Activated CD4-positive, alpha-beta T cell treated with anti-CD3 and anti-CD28 coated beads for 4 hours (primary cell): ENCODE results near the gene CREB5.

ENCODE experiments used
- DNase-seq, 2 donors: peaks; one replicate each; pipeline ENCODE4 v3.0.0-alpha.2; 2020

Gene CREB5

DNA sequence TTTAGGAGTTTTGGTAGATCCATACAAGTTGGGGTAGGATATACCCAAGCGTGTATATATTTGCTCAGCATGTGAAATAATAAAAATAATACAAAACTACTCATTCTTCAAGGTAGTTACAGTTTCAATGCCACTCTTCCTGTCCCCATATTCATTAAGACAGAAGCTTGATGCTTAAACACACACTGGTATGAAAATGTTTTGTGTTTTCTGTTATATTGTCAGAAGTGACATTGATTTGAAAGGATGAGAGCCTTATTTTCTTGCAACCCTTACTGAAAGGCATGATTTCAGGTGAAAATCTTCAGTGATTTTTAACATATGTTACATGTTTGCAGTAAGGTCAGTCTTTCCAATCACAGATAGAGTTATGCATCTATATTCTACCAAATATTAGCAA is 312.2 kb downstream of the CREB5 start:
- DNase-seq, result no peak

- no peak for DNase-seq
These were observed 312.8 kb downstream of the CREB5 start for GRCh38 chr7:28725045-28725642.

- no peak for DNase-seq
These were observed 313.6 kb downstream of the CREB5 start for GRCh38 chr7:28725911-28726310.

GRCh38 chr7:28726555-28726954 is 314.2 kb downstream of the CREB5 start:
- DNase-seq, result no peak

- no peak for DNase-seq
These were observed 317.0 kb downstream of the CREB5 start for GRCh38 chr7:28729281-28729680.

- no peak for DNase-seq
These were observed 317.4 kb downstream of the CREB5 start for GRCh38 chr7:28729727-28730126.

DNA sequence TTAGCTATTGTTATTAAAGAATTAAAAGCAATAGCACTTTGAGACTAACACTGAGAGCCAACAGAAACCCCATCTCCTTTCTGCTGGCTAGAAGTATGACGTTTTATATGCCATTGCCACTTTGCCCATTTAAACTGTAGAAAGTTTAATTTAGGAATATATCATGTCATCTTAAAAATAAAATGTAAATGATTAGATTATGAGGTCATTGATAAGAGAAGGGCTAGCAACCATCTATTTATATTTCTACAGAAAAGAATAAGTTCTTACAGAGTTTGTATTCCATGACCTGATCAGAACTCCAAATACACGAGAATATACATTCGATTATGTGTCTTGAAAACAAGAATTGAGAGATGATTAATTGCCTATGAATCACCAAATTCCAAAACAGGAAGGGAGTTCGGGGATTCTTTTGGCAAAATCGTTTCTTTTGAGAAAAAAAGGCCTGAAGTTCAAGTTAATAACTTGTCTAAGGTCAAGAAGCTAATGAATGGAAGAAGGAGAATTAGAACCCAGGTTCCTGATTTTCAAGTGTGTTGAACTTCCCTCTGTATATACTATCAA is 318.9 kb downstream of the CREB5 start:
- no peak for DNase-seq

DNA sequence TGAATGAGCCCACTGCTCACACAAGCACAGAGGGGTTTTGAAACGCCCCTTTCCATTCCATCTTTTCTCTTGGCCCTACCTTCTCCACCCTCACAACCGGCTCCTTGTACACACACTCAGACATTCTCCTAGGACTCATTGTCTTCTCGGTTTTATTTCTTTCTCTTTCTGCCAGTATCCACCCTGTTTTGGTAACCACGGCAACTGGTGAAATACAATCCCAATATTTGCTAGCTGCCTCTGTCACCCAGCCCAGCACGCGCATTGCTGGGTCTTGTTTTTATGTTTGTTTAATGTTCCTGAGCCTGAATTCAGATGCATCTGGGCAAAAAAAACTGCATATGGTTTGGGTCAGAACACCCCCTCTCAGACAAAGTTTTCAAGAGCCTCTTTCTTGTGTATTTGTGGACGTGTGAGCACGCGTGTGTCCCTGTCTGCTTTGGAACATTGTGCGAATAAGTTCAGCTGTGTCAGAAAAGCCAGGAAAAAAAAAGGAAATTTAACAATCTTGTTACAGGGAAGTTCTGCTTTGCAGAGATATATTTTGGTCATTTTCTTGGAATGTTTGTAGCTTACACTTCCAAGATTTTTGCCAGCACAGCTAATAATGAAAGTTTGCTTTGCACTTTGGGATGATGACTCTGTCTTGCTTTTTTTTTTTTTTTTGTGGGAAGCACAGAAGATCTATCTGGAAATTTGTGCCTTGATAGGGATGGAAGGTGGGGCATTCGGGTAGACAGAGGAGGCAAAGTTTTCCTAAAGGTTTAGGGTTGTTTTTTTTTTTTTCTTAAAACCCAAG is 320.0 kb downstream of the CREB5 start:
- DNase-seq, result no peak

- no peak for DNase-seq
These were observed 320.7 kb downstream of the CREB5 start for GRCh38 chr7:28733035-28733434.

GRCh38 chr7:28738412-28738811 is 326.1 kb downstream of the CREB5 start:
- no peak for DNase-seq

- DNase-seq, result no peak
These were observed 326.8 kb downstream of the CREB5 start for GRCh38 chr7:28739128-28739527.

GRCh38 chr7:28739826-28740225 is 327.5 kb downstream of the CREB5 start:
- no peak for DNase-seq

DNA sequence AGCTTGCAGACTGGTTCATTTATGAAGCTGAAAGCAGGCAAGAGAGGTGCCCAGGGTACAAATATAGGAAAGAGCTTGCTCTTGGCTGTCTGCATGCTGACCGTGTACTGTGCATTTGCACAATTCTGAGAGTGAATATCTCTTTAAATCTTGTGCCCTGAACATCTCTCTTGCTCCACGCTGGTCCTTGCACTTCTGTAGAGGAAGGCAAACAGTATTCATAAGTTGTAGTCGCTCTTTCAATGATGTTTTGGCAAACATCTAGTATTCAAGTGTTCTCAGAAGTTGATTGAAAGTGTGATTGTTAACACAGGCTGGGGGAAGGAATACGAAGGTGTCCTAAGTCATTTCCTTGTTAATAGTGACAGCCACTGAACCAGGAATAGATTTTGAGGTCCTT is 332.6 kb downstream of the CREB5 start:
- no peak for DNase-seq

DNA sequence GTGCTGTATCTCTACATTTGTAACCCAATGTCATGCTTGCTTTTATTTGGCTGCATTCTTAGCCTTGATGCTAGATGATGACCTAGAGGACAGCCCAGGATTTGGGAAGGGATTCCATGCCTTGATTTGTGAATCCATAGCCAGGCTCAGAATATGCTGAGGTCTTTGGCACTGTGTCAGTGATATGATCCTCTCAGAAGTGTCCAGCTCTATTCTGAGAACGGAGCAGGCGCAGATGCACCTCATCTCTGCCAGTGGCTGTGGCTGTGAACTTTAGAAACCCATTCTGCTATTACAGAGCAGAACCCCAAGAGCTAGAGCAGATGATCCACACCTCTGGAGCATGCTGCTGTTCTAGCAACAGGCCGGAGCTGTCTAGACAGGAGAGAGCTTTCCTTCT is 333.0 kb downstream of the CREB5 start:
- DNase-seq, result no peak

DNA sequence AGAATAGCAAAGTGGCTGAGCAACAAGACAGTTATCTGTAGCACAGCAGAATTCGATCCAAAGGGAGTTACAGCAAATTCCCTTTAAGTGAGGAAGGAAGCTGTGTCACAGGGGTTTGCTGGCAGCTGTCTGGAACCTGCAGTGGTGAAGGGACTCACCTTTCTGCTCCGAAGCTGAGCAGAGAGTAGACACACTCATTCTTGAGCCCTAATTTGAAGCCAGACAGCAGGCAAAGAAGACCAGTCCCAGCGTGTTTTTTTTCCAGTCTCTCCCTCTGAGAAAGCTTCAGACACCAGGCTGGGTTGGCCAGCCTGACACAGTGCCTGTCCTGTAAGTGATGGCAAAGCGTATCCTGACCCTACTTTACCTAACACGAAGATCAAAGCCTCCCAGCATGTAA is 335.1 kb downstream of the CREB5 start:
- DNase-seq, result no peak

- no peak for DNase-seq
These were observed 335.5 kb downstream of the CREB5 start for GRCh38 chr7:28747854-28748253.

GRCh38 chr7:28748346-28748745 is 336.0 kb downstream of the CREB5 start:
- no peak for DNase-seq

GRCh38 chr7:28748933-28749584 is 336.7 kb downstream of the CREB5 start:
- no peak for DNase-seq

DNA sequence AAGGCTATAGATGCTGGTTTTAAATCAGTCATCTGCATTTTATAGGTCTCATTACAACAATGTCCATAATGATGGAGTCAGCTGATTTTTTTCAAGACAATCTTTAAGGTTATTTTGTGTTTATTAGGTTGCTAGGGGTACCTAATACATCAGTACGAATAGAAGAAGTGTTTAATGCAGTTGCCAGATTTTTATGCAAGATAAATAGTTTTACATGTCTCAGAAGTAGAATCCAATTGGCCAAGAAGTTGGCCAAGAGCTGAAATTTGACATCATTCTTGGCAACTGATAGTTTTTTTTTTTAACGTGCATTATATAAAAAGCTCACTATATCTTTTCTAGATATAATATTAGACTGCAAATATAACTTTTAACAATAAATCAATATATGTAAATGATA is 337.3 kb downstream of the CREB5 start:
- no peak for DNase-seq

DNA sequence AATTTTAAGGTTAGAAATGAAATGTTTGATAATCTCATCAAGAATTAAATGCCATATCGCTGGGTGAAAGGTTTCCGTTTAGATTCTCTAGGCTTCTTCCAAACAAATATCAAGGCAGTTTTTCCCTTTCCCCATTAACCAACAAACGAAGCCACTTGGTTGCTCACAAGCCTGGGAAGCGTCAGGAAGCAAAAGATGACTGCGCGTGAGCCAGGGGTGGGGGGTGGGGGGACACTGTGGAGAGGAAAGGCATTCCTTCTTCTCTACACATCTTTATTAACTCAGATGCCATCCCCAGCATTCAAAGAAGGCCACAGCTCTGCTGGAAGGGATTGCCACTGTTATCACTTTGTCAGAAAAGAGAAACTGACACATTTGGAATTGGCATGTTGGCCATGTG is 338.7 kb downstream of the CREB5 start:
- DNase-seq, result no peak

- no peak for DNase-seq
These were observed 341.3 kb downstream of the CREB5 start for GRCh38 chr7:28753613-28754012.

GRCh38 chr7:28754027-28754426 is 341.7 kb downstream of the CREB5 start:
- no peak for DNase-seq

DNA sequence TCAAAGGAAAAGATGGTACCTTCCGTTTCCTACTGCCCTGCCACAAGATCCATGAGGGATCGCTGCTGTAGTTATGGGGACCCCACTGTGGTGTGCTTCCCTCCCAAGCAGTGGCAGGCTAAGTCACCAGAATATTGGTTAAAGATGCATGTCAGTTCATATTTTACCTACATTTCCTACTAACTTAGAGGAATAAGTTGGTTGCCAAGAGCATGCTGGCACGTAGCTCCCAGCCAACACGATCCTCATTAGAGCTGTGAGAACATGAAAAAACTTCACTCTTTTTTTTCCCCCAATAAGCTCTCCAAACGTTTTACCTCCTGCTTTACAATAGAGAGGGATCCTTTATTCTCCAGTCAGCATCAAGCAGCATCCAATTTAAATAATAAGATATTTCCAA is 342.1 kb downstream of the CREB5 start:
- no peak for DNase-seq

DNA sequence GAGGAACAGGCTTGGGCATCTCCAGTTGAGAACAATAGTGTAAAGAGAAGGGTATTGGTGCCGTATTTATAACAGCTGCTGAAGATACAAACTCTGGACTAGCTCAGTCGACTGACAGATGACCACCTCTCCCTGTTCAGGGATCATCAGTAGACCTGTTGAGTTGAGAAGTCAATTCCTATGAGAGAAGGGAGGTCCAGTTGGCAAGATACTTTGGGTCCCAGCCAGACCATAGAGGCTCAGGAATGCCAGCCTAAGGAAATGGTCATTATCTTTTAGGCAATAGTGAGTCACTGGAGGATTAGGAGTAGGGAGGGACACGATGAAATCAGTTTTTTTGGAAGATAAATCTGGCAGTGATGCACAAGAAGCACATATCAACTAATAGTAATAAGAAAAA is 342.9 kb downstream of the CREB5 start:
- no peak for DNase-seq
